ENCODE results near the gene CDYL. TPM values are rescaled to one million over a fixed set of nuclear protein-coding genes. Genes with fewer than 3 reads are reported as not detected.
A peak's percentile ranks its signal among the peaks of the same experiment; 100 is the strongest.

CDYL gene
- total and polyA plus RNA-seq, 2 experiments from 2014 or later: 38.0 to 60.8 TPM

GRCh38 chr6:4903121-4903520, 126.9 kb downstream of the CDYL start:
- no peak for TF ChIP-seq CTCF (IDR thresholded peaks at IDR 0.05; ENCODE audit: low read depth, low read length)
- peaks cover 4% of the 10 kb centered on the region for H3K36me3 ChIP-seq
- H3K27ac ChIP-seq: no peak overlapping the region
- DNase-seq (ENCODE audit: low read depth in 1 of 2, low spot score in 1 of 2): no peak
- peaks cover 18% of the 10 kb centered on the region for H3K4me1 ChIP-seq (ENCODE audit: low read depth)
- H3K4me3 ChIP-seq: no peak overlapping the region
- no peaks in the 10 kb centered on the region for H3K27me3 ChIP-seq
- no peaks in the 10 kb centered on the region for H3K9me3 ChIP-seq (ENCODE audit: low read depth)

GRCh38 chr6:4903751-4904370, 127.7 kb downstream of the CDYL start:
- Histone ChIP-seq H3K27me3 (no peaks in the 10 kb centered on the region), H3K4me3 (no peak overlapping the region), H3K9me3 (ENCODE audit: low read depth) (no peaks in the 10 kb centered on the region), H3K36me3 (peaks cover 4% of the 10 kb centered on the region), H3K27ac (no peak overlapping the region), H3K4me1 (ENCODE audit: low read depth) (peaks cover 18% of the 10 kb centered on the region)
- no peak for TF ChIP-seq CTCF (IDR thresholded peaks at IDR 0.05; ENCODE audit: low read depth, low read length)
- no peak for DNase-seq (ENCODE audit: low read depth in 1 of 2, low spot score in 1 of 2)

GRCh38 chr6:4904461-4905025, 128.3 kb downstream of the CDYL start:
- H3K27ac ChIP-seq: no peak overlapping the region
- H3K4me1 ChIP-seq (ENCODE audit: low read depth): peaks cover 18% of the 10 kb centered on the region
- H3K27me3 ChIP-seq: no peaks in the 10 kb centered on the region
- peaks cover 4% of the 10 kb centered on the region for H3K36me3 ChIP-seq
- no peak for TF ChIP-seq CTCF (IDR thresholded peaks at IDR 0.05; ENCODE audit: low read depth, low read length)
- no peak overlapping the region for H3K4me3 ChIP-seq
- no peak for DNase-seq (ENCODE audit: low read depth in 1 of 2, low spot score in 1 of 2)
- no peaks in the 10 kb centered on the region for H3K9me3 ChIP-seq (ENCODE audit: low read depth)

- DNase-seq (ENCODE audit: low read depth in 1 of 2, low spot score in 1 of 2): no peak
- Histone ChIP-seq H3K4me1 (ENCODE audit: low read depth) (peaks cover 18% of the 10 kb centered on the region), H3K27me3 (no peaks in the 10 kb centered on the region), H3K36me3 (peaks cover 4% of the 10 kb centered on the region), H3K27ac (peak overlapping the region; percentile 47), H3K4me3 (no peak overlapping the region), H3K9me3 (ENCODE audit: low read depth) (no peaks in the 10 kb centered on the region)
- no peak for TF ChIP-seq CTCF (IDR thresholded peaks at IDR 0.05; ENCODE audit: low read depth, low read length)
Observed at GRCh38 chr6:4905826-4906225, 129.6 kb downstream of the CDYL start.

GRCh38 chr6:4906293-4907276, 130.4 kb downstream of the CDYL start:
- Histone ChIP-seq H3K27ac (peak overlapping the region; percentile 47), H3K27me3 (no peaks in the 10 kb centered on the region), H3K4me1 (ENCODE audit: low read depth) (peaks cover 18% of the 10 kb centered on the region), H3K4me3 (no peak overlapping the region), H3K36me3 (peaks cover 4% of the 10 kb centered on the region), H3K9me3 (ENCODE audit: low read depth) (no peaks in the 10 kb centered on the region)
- no peak for DNase-seq (ENCODE audit: low read depth in 1 of 2, low spot score in 1 of 2)
- no peak for TF ChIP-seq CTCF (IDR thresholded peaks at IDR 0.05; ENCODE audit: low read depth, low read length)

Data from cardiac muscle cell (in vitro differentiated cells and primary cell).